GM04504 (cell line): ENCODE data around the gene CLEC2B.

ENCODE experiments used
- DNase-seq: peaks from one replicate; pipeline ENCODE4 v3.0.0-alpha.2; 2012; ENCODE audit warnings: low read depth

The CLEC2B gene

GRCh38 chr12:9808504-9808903 is 60.6 kb downstream of the CLEC2B start:
- DNase-seq = no peak

- no peak for DNase-seq
These were observed 62.4 kb downstream of the CLEC2B start for GRCh38 chr12:9806714-9807113.

- DNase-seq = no peak
These were observed 63.3 kb downstream of the CLEC2B start for GRCh38 chr12:9805883-9806282.
